Suprapubic skin (tissue), 3 donors: ENCODE data around the gene BCL11A.

ENCODE experiments used
- CTCF ChIP-seq, 2 donors: fragments of 200-600 bp in 1 of 2; fragments of 450-650 bp in 1 of 2; sonication (generic) in 1 of 2; IDR thresholded peaks; one replicate each; pipeline ENCODE4 v1.5.1; 2016 to 2019; ENCODE audit warnings: antibody characterized with exemption in 2 of 2, mild to moderate bottlenecking in 1 of 2, moderate library complexity in 1 of 2
- POLR2A ChIP-seq, 2 donors: fragments of 450-650 bp; IDR thresholded peaks; one replicate each; pipeline ENCODE4 v1.6.1; 2017; ENCODE audit warnings: antibody characterized with exemption in 2 of 2, mild to moderate bottlenecking in 2 of 2, moderate library complexity in 2 of 2

GRCh38 chr2:60529136-60529784, 24.2 kb downstream of the BCL11A start:
- TF ChIP-seq CTCF (IDR thresholded peaks at IDR 0.05) (no peak), POLR2A (IDR thresholded peaks at IDR 0.05) (no peak)
